Gastroesophageal sphincter (tissue), 4 donors: Measurements from ENCODE around the gene FAM163B. TPM values are rescaled to one million over a fixed set of nuclear protein-coding genes. Genes with fewer than 3 reads are reported as not detected.

Experiments used
- ATAC-seq: fragments of 150-250 bp; one replicate; pipeline ENCODE4 v1.9.1; 2016; ENCODE audit warnings: mild to moderate bottlenecking, moderate library complexity
- H3K27ac ChIP-seq, 4 donors: fragments of 200-600 bp; sonication (generic) in 3 of 4; 1 replicate in 3 of 4; 2 replicates in 1 of 4; pipeline ENCODE4 v1.5.1; 2016 to 2019
- H3K27me3 ChIP-seq: fragments of 200-600 bp; sonication (generic); one replicate; pipeline ENCODE4 v1.5.1; 2019
- H3K36me3 ChIP-seq, 2 donors: fragments of 200-600 bp; sonication (generic); one replicate each; pipeline ENCODE4 v1.5.1; 2019; ENCODE audit warnings: control low read depth in 1 of 2
- H3K4me1 ChIP-seq, 3 donors: fragments of 200-600 bp; sonication (generic); 1 replicate in 2 of 3; 2 replicates in 1 of 3; pipeline ENCODE4 v1.5.1; 2016 to 2019; ENCODE audit warnings: control low read depth in 2 of 3
- H3K4me3 ChIP-seq, 2 donors: fragments of 200-600 bp; sonication (generic); one replicate each; pipeline ENCODE4 v1.5.1; 2019; ENCODE audit warnings: mild to moderate bottlenecking in 1 of 2, moderate library complexity in 1 of 2
- H3K9me3 ChIP-seq, 3 donors: fragments of 200-600 bp; sonication (generic); one replicate each; pipeline ENCODE4 v1.5.1; 2017 to 2019; ENCODE audit warnings: control low read depth in 2 of 3
- CTCF ChIP-seq, 4 experiments: fragments of 200-600 bp in 2 of 4; fragments of 450-650 bp in 2 of 4; sonication (generic) in 1 of 4; IDR thresholded peaks; one replicate each; pipeline ENCODE4 v1.5.1; 2017 to 2019; ENCODE audit warnings: antibody characterized with exemption in 4 of 4, mild to moderate bottlenecking in 2 of 4, moderate library complexity in 2 of 4
- EP300 ChIP-seq: sonication (generic); formaldehyde crosslinking; IDR thresholded peaks from one replicate; pipeline ENCODE4 v1.6.1; 2017; ENCODE audit warnings: antibody characterized with exemption, mild to moderate bottlenecking
- POLR2A ChIP-seq, 2 donors: fragments of 450-650 bp; IDR thresholded peaks; one replicate each; pipeline ENCODE4 v1.6.1; 2017; ENCODE audit warnings: antibody characterized with exemption in 2 of 2, mild to moderate bottlenecking in 2 of 2, moderate library complexity in 1 of 2
- POLR2AphosphoS5 ChIP-seq: sonication (generic); formaldehyde crosslinking; IDR thresholded peaks from one replicate; pipeline ENCODE4 v1.6.1; 2017; ENCODE audit warnings: antibody characterized with exemption
- WGBS, 2 donors: methylation state at CpG; one replicate each; pipeline ENCODE4 v1.1.5; 2018; ENCODE audit warnings: low coverage in 1 of 2; 5-methylcytosine and 5-hydroxymethylcytosine counted together
- total RNA-seq, 4 donors: library from RNA; depleted of rRNA; stranded (reverse); fragments of >200 nt; gene quantifications; one replicate each; pipeline ENCODE4 v1.1.0, GENCODE V29; 2016

Gene FAM163B
- total RNA-seq, 4 donors from 2014 or later: not detected

GRCh38 chr9:133618726-133619125, 9.5 kb upstream of the FAM163B start:
- H3K4me1 ChIP-seq: no peaks in the 10 kb centered on the region
- no peaks in the 10 kb centered on the region for H3K9me3 ChIP-seq
- no peak overlapping the region for H3K27ac ChIP-seq
- H3K36me3 ChIP-seq: no peaks in the 10 kb centered on the region
- peaks cover 76% of the 10 kb centered on the region for H3K27me3 ChIP-seq
- TF ChIP-seq POLR2AphosphoS5 (no peak), CTCF (IDR thresholded peaks at IDR 0.05) (no peak), POLR2A (IDR thresholded peaks at IDR 0.05) (no peak), EP300 (no peak)
- ATAC-seq: no peak
- no peak overlapping the region for H3K4me3 ChIP-seq
- WGBS, 2 donors: 80 to 85% methylated on average over 6 to 9 of the region's 10 CpGs

GRCh38 chr9:133616643-133617405, 7.6 kb upstream of the FAM163B start:
- peaks cover 77% of the 10 kb centered on the region for H3K27me3 ChIP-seq
- WGBS, 2 donors: 50% methylated on average over 1 of the region's 13 CpGs; no CpG with 5 or more reads in 1 of the 2 donors
- no peaks in the 10 kb centered on the region for H3K9me3 ChIP-seq
- no peak for ATAC-seq
- H3K4me3 ChIP-seq: no peak overlapping the region
- TF ChIP-seq CTCF (IDR thresholded peaks at IDR 0.05) (no peak), POLR2A (IDR thresholded peaks at IDR 0.05) (no peak), POLR2AphosphoS5 (no peak), EP300 (no peak)
- H3K36me3 ChIP-seq: no peaks in the 10 kb centered on the region
- H3K4me1 ChIP-seq: no peaks in the 10 kb centered on the region
- no peak overlapping the region for H3K27ac ChIP-seq

- H3K4me1 ChIP-seq: no peaks in the 10 kb centered on the region
- no peak overlapping the region for H3K27ac ChIP-seq
- no peak overlapping the region for H3K4me3 ChIP-seq
- H3K36me3 ChIP-seq: no peaks in the 10 kb centered on the region
- H3K27me3 ChIP-seq: peaks cover 80% of the 10 kb centered on the region
- H3K9me3 ChIP-seq: no peaks in the 10 kb centered on the region
- TF ChIP-seq EP300 (no peak), POLR2A (IDR thresholded peaks at IDR 0.05) (no peak), POLR2AphosphoS5 (no peak), CTCF (IDR thresholded peaks at IDR 0.05) (no peak)
- WGBS, 2 donors: 72 to 90% methylated on average over 2 to 6 of the region's 13 CpGs
- no peak for ATAC-seq
Observed at GRCh38 chr9:133615606-133616188, 6.5 kb upstream of the FAM163B start.

- Histone ChIP-seq H3K36me3 (no peaks in the 10 kb centered on the region), H3K9me3 (no peaks in the 10 kb centered on the region), H3K27me3 (peaks cover 83% of the 10 kb centered on the region), H3K4me1 (no peaks in the 10 kb centered on the region), H3K27ac (no peak overlapping the region), H3K4me3 (no peak overlapping the region)
- TF ChIP-seq POLR2AphosphoS5 (no peak), EP300 (no peak), POLR2A (IDR thresholded peaks at IDR 0.05) (no peak), CTCF (IDR thresholded peaks at IDR 0.05) (no peak)
- ATAC-seq: no peak
- WGBS, 2 donors: 80% methylated on average over 2 of the region's 16 CpGs; no CpG with 5 or more reads in 1 of the 2 donors
Observed at GRCh38 chr9:133615186-133615585, 6.0 kb upstream of the FAM163B start.

- TF ChIP-seq POLR2AphosphoS5: no peak
- Histone ChIP-seq H3K27ac (no peak overlapping the region), H3K27me3 (peaks cover 88% of the 10 kb centered on the region), H3K9me3 (no peaks in the 10 kb centered on the region), H3K4me1 (no peaks in the 10 kb centered on the region), H3K4me3 (no peak overlapping the region), H3K36me3 (no peaks in the 10 kb centered on the region)
- no peak for ATAC-seq
- WGBS, 2 donors: 39% methylated on average over 3 of the region's 5 CpGs; no CpG with 5 or more reads in 1 of the 2 donors
Observed at GRCh38 chr9:133614678-133615077, 5.5 kb upstream of the FAM163B start.
